Stimulated activated CD4-positive, alpha-beta T cell treated with anti-CD3 and anti-CD28 coated beads, TNF-alpha, amount 100 ng/mL, for 24 hours (primary cell): ENCODE measurements around the gene NBEA.

Experiments used
- DNase-seq, 3 experiments: peaks; one replicate each; pipeline ENCODE4 v3.0.0-alpha.2; 2020; ENCODE audit warnings: low read depth in 3 of 3

Gene NBEA

DNA sequence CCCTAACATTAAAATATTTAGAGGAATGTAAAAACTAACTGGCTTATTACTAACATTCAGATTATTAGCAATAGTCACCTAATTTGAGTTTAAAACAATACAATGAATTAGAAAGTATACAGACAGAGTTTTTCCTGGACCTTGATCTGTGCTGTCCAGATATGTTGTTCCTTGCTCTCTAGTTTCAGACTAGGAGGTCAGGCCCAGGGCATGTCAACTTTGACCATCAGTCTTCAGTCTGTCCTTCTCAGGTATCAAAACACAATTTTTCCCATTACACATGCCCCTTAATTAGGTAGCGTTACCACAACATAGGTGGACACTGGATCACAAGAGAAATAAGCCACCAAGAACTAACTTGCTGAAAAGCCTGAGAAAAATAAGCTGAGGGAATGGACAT lies 337.4 kb downstream of the NBEA start:
- DNase-seq = no peak

DNA sequence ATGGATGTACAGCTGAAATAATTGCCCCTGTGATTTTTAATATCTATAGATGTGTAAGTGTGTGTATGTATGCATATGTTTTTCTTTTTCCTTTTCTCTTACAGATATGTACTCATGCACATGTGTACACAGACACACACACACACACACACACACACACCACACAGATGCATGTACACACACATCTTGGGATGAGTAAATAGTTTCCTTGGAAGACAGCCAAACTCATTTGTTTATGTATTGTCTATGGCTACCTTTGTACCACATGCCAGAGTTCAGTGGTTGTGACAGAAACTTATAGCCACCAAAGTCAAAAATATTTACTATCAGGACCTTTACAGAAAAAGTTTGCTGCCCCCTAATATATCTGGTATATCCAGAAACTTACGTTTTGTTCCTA lies 341.8 kb downstream of the NBEA start:
- DNase-seq = no peak

DNA sequence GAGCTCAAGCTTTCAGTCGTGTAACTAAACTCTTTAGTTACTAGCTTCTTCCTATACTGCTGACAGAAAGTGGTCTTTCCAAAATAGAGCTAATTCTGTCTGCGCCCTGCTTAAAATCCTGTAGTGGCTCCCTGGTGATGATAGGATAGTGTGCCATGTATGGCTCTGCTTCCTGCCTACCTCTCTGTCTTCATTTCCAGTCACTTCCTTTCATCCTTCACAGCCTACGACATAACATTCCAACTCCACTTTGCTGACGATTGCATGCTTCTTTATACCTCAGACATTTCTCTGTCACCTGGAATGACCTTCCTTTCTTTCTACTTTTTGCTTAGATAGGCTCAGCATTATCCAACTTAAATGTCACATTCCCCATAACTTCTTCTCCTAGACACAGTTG lies 343.6 kb downstream of the NBEA start:
- DNase-seq = no peak

DNA sequence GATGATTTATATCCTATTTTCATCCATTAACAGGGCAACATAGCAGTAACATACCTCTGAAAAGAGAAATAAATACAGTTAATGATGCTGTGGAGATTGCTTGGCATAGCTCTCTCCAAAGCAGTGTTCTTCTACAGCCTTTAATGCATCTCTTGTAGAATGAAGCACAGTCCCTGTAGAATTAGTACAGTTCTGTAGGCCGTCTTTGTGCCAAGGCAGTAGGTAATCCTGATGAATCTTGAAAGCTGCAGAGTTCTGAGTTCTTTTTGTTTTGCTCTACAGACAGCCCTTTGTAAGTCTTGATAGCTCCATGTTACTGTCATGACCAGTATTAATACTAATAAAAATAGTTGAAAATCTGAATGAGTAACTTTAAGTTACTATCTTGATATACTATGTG lies 350.3 kb downstream of the NBEA start:
- no peak for DNase-seq

DNA sequence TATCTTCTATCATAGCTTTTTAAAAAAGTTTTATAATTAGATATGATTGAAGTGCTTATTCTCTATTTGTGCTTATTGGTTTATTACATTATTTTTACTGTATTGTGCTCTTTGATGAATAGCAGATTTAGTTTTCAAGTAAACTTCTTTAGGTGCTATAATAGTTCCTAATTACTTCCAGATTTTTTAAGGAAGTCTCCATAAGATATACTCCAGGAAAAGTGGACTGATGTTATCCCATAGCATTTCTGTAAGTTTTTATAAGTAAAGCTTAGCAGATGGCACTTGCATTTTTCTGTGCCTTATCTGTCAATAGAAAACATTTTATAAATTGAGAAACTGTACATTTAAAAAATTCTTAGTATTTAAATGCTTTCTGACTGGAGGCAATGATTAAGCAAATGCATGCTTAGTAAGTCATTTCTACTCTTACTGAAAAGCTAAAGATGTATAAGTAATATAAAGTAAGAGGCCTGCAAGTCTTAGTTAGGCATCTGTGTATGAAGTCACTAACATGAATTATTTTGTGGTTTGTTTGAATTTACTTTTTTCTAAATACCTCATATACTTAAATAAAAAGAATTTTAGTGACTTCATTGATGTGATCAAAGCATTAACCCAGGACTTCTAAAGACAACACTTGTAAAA lies 351.6 kb downstream of the NBEA start:
- no peak for DNase-seq

DNA sequence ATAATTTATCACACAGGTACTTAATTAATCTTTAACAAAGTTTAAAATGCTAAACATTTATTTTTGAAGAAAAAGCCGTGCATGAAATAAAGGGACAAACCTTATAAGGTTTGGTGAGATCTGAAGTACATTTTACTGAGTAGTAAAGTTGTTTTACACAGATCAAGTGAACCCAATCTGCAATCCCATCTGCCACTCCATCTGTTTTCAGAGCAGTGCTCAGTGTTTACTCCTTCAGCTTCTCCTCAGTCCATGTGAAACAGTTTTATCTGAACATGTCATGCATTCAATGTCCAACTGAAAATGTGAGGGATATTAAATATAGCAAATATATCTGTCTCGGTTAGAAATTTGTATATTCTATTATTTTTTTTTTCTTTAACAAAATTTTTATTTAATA lies 367.6 kb downstream of the NBEA start:
- DNase-seq = no peak

DNA sequence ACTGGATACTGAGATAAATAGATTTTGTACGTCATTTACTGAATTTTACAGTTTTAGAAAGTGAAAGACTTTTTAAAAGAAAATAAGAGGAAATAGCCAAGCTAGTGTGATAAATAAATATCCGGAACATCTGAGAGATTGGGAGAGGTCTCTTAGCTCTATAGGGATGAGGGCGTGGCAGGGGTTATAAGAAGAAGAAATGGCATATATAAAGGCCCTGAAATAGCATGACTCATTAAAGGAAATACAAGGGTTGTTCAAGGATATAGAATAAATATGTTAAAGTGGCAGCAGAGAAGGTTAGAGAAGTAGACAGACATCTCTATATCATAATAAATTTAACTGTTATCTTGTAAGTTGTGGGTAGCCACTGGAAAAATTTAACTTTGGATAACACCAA lies 390.1 kb downstream of the NBEA start:
- no peak for DNase-seq

DNA sequence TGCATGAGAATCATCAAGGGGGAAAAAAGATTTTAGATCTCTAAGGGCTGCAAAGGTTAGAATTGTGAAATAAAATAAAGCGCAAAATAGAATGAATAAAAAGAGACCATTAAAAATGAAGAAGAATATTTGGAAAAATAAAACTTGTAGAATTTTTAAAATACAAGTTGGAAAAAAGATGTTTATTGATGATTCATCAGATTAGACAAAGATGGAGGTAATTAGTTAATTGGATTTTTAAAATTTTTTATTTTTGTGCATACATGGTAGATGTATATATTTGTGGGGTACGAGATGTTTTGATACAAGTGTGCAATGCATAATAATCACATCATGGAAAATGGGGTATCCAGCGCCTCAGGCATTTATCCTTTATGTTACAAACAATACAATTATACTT lies 391.1 kb downstream of the NBEA start:
- DNase-seq = no peak

DNA sequence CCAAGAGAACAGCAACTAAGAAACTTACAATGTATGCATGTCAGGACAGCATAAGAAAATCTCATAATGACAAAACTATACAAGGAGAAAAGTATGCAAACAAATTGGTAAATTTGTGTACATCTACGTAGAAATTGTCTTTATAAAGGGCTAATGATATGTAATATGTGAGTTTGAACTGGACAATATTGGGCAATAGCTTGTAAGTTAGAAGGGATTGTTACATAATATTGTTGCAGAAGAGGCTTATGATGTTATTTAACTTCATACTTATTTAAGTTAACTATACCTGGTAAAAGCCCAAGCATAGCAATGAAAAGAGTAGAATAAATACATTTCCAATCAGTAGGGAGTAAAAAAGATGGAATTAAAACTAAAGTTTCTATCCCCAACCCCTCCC lies 400.4 kb downstream of the NBEA start:
- no peak for DNase-seq

DNA sequence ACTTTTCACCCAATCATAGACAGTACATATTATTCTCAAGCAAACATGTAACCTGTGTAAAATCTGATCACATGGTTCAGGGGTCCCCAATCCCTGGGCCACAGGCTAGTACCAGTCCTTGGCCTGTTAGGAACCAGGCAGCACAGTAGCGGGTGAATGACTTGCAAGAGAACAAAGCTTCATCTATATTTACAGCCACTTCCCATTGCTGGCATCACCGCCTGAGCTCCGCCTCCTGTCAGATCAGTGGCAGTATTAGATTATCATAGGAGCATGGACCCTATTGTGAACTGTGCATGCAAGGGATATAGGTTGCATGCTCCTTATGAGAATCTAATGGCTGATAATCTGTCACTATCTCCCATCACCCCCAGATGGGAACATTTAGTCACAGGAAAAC lies 401.3 kb downstream of the NBEA start:
- DNase-seq = no peak

DNA sequence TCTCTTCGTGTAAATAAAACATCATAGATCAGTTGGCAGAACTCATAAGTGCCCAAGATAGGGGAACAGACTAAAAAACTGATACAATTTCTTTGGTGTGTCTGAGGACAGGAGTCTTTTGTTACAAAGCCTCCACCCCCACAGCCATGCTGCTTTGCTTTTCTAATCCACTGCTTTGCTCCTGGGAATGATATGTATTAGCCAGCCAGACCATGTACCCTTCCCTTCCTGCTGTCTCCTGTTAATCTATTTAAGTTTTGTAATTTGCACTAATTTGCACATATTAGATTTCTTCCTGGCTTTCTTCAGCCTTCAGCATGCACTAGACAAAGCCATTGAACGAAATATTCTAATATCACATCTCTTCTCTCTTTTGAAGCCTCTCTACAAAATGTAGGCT lies 403.9 kb downstream of the NBEA start:
- DNase-seq = no peak

DNA sequence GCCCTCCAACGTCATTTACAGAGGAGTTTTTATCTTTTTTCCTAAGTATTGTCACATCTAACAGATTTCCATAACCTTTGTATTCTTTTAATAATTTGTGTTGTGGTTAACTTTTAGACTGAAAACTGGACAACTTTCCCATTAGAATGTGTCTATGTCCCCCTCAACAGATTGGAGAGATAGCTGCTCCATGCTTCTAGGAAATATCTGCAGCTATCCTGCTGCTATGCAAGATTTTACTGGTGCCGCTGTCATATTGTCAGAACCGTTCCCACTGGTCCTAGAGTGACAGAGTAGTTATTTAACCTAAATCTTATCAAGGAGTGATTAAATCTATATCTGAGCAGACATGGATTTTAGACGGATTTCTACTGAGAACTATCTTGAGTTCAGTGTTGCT lies 404.4 kb downstream of the NBEA start:
- DNase-seq = no peak

DNA sequence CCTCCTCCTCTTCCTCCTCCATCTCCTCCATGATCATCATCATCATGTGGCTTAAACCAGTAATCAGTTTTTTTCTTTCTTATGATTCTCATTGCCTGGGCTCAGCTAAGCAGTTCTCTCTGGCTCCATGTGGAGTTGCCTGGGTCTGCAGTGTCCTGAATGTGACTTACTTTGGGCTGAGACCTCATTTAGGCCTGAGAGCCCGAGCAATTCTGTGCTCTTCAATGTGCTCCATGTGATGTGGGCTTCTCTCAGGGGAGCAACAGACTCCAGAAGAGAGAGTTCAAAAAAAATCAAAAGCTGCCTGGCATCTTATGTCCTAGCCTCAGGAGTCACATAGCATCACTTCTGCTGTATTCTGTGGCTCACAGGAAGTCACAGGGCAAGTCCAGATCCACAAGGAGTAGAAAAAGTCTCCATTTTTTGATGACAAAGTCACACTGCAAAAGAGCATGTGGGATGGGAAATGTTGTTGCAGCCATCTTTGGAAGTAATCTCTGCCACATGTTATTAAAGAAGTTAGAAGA lies 405.7 kb downstream of the NBEA start:
- DNase-seq = no peak

DNA sequence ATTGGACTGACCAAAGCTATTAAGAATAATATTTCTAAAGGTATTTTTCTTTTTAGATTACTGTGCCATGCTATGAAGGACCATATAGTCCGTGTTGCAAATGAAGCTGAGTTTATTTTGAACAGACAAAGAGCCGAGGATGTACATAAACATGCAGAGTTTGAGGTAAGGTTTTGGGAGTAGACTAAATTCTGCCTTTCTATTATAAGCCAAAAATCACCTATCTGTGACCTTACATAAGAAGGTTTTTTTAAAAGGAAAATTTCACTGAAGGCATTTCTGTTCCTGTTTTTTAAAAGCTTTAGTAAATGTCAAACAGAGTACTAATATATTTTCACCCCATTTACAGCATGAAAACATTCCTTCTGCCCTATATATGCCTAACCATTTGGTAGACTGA lies 407.0 kb downstream of the NBEA start:
- DNase-seq = no peak

DNA sequence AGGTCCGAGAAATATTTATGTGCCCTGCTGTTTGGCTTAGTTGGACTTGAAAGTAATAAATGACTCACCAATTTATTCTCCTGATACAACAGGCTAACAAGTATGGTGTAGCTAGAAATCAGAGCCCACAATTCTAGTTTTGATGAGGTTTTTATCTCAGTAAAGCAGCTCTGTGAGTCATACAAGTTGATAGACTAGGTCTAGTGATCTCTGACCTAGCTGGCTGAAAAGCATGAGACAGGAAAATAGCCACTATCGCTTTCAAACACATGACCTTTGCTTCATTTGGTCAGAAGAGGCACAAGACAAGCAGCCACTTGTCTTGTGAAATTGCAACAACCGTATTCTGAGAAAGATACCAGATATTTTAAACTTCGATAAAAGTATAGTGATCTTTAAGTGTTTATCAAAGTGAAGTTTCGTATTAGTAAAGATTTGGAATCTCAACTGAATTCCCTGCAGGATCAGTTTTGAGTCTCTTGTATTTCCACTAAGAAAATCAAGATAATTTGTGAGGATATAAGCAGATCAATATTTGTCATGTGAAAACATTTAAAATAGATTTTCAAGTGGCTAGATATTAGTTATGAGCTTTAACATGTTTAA lies 407.7 kb downstream of the NBEA start:
- no peak for DNase-seq

DNA sequence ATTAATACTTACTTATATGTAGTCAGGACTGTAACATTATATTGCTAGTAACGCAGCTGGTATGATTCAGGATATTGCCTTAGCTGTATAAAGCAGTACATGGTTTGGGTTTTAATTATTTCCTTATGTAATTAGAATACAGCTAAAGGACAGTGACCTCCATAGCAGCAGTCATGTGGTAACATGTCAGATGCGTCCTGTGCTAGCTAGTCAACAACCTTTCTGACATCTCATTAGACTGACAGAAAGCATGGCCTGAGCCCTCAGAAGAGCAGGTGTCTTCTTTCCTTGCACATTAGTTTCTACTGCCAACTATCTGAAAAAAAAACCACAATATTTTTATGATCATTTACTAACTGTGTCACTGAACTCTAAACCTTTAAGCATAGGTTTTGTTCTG lies 412.2 kb downstream of the NBEA start:
- DNase-seq = no peak

DNA sequence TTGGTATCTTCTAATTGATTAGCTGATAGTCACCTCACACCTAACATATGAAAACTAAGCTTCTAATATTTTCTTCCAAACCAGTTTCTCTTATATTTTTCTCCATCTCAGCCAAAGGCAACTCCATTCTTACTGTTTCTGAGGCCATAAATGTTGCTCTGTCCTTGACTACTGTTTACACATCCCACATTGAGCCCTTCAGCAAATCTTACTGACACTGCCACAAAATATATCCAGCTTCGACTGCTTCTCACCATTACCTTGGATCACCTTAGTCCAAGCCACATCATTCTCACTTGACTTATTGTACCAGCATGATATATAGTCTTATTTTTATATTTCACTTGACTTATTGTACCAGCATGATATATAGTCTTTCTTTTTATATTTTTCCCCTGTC lies 412.8 kb downstream of the NBEA start:
- DNase-seq = no peak

DNA sequence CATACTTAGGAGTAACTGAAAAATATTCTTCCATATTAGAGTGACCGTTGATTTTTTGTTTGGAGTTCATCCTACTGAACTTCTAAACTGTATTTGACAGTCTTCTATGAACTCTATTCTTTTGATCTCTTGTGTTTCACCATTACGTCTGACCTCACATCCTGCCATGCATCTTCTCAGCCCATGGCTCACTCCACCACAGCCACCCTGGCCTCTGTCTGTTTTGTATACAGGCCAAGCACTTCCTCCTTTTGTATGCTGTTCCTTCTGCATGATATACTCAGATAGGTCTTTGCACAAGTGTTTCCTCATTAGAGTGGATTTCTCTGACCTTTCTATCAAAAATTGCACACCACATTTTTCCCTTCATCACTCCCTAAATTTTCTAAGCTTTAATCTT lies 414.5 kb downstream of the NBEA start:
- DNase-seq = no peak

DNA sequence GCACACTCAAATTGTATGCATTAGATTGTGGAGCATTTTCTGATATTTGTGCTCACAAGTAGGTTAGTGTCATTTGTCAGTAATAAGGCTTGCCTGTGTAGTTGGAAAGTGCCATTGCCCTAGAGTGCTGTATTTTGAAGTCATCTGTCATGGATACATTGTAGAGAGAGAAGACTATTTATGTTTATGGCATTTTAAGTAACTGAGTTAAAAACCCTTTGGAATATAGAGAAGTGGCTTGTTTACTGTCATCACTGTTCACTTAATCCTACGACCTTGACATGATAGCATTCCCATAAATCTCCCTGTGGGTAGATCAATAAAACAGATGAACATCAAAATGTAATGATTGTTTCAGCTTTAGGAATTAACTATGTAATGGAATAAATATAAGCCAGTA lies 423.8 kb downstream of the NBEA start:
- no peak for DNase-seq

DNA sequence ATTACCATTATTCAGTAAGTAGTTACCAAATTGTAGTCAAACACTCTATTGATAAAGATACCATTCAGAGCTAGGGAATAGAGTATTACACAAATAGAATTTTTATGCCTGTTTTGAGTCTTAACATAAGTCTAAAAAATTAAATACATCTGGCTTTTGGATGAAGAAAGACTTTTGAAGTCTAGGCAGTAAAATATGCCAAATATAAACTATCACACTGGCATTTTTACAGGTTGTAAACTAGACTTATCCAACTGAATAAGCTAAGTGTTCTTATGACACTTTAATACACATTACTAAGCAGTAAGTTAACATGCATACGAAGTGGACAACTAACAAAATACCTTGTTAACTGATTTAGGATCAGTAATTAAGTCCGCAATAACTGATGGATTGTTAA lies 425.5 kb downstream of the NBEA start:
- no peak for DNase-seq

DNA sequence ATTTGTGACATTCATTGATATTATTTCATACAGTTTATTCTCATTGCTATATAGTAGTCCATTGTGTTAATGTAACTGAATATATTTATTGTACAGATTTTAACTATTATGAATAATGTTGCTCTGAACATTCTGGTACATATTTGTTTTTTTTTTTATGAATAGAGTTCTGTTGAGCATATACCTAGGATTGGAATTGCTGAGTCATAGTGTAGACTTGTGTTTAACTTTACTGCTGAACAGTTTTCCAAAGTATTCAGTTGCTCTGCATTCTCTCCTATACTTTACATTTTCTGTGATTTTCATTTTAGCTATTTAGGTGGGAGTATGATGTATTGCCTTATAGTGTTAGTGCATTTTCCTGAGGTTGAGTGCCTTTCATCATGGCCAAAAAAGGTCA lies 436.9 kb downstream of the NBEA start:
- DNase-seq = no peak

DNA sequence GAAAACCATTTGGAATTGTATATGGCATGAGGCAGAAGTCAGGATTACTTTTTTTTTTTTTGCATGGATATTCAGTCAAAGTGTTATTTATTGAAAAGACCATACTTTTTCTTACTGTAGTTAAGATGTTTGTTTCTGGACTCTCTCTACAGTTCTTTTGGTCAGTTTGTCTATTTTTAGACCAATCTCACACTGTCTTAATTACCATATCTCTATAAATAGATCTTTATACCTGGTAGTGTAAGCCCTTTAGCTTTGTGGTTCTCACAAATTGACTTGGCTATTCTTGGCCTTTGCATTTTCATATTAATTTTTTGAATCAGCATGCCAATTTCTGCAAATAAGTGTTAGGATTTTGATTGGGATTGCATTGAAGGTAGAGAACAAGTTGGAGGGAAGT lies 437.6 kb downstream of the NBEA start:
- DNase-seq = no peak

DNA sequence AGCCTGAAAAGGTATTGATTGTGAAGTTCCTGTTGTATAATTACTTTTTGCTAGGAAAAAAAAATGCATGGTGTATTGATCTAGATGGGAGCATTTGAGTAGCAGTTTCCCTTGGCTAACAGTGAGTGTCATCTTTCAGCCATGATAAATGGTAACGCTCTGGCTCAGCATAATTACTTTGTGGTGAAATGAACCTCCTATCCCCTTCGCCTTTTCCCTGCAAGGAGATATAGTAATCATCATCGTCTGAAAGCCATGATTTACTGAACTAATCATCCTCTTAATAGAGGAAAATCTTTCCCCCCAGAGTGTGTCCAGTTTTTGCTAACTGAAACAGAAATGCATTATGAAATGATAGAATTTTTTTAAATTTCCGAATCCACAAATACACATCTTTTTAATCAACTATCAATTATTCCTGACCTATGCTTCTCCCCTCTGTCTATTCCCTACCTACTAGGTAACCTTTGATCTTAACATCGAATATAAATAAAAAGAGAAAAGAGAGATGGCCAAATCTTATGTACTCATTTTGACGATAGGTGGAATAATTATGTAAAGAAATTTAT lies 445.7 kb downstream of the NBEA start:
- DNase-seq = no peak
